LNCAP (cell line): ENCODE measurements around the gene DNAH7.

ENCODE experiments used
- CTCF ChIP-seq: fragments of 450-650 bp; IDR thresholded peaks from 2 replicates; pipeline ENCODE4 v1.5.1; 2017; ENCODE audit warnings: mild to moderate bottlenecking

Gene DNAH7

GRCh38 chr2:195741191-195741590 lies 327.4 kb downstream of the DNAH7 start:
- no peak for TF ChIP-seq CTCF

GRCh38 chr2:195737511-195738325 lies 330.9 kb downstream of the DNAH7 start:
- no peak for TF ChIP-seq CTCF

GRCh38 chr2:195735347-195735746 lies 333.3 kb downstream of the DNAH7 start:
- no peak for TF ChIP-seq CTCF

- TF ChIP-seq CTCF: no peak
Observed at GRCh38 chr2:195734931-195735330, 333.7 kb downstream of the DNAH7 start.

GRCh38 chr2:195734395-195734794 lies 334.2 kb downstream of the DNAH7 start:
- TF ChIP-seq CTCF: no peak

- TF ChIP-seq CTCF: no peak
Observed at GRCh38 chr2:195733831-195734230, 334.8 kb downstream of the DNAH7 start.

GRCh38 chr2:195732574-195732973 lies 336.1 kb downstream of the DNAH7 start:
- TF ChIP-seq CTCF: no peak

GRCh38 chr2:195730912-195731311 lies 337.7 kb downstream of the DNAH7 start:
- no peak for TF ChIP-seq CTCF
